ENCODE measurements around the gene PYGM. TPM values are rescaled to one million over a fixed set of nuclear protein-coding genes. Genes with fewer than 3 reads are reported as not detected.

Gene PYGM
- total and polyA plus RNA-seq, 2 experiments from 2014 or later = 244 to 246 TPM

GRCh38 chr11:64787526-64788320 is 27.9 kb upstream of the PYGM start:
- H3K27ac ChIP-seq = no peak overlapping the region
- TF ChIP-seq CTCF (IDR thresholded peaks at IDR 0.05; ENCODE audit: low read depth, low read length) = peak; percentile 90
- no peaks in the 10 kb centered on the region for H3K9me3 ChIP-seq (ENCODE audit: low read depth)
- no peaks in the 10 kb centered on the region for H3K4me1 ChIP-seq (ENCODE audit: low read depth)
- no peaks in the 10 kb centered on the region for H3K27me3 ChIP-seq
- no peak overlapping the region for H3K4me3 ChIP-seq
- no peaks in the 10 kb centered on the region for H3K36me3 ChIP-seq
- peak; percentile 65 to 70 for DNase-seq (ENCODE audit: low read depth in 1 of 2, low spot score in 1 of 2)

- Histone ChIP-seq H3K4me3 (no peak overlapping the region), H3K4me1 (ENCODE audit: low read depth) (no peaks in the 10 kb centered on the region), H3K36me3 (no peaks in the 10 kb centered on the region), H3K27ac (no peak overlapping the region), H3K9me3 (ENCODE audit: low read depth) (no peaks in the 10 kb centered on the region), H3K27me3 (no peaks in the 10 kb centered on the region)
- no peak for DNase-seq (ENCODE audit: low read depth in 1 of 2, low spot score in 1 of 2)
- TF ChIP-seq CTCF (IDR thresholded peaks at IDR 0.05; ENCODE audit: low read depth, low read length) = no peak
Observed at GRCh38 chr11:64786308-64786707, 26.5 kb upstream of the PYGM start.

GRCh38 chr11:64784813-64785581 is 25.2 kb upstream of the PYGM start:
- DNase-seq (ENCODE audit: low read depth in 1 of 2, low spot score in 1 of 2) = no peak
- no peak for TF ChIP-seq CTCF (IDR thresholded peaks at IDR 0.05; ENCODE audit: low read depth, low read length)

GRCh38 chr11:64778473-64779298 is 18.9 kb upstream of the PYGM start, which contains the start of gene SF1:
SF1 (minus strand) TSS chr11:64778542; CDS start chr11:64778392, 150 bp downstream.
- no peaks in the 10 kb centered on the region for H3K9me3 ChIP-seq (ENCODE audit: low read depth)
- peak; percentile 100 for DNase-seq (ENCODE audit: low read depth in 1 of 2, low spot score in 1 of 2)
- peak within 1 kb of the TSS; percentile 99 for H3K27ac ChIP-seq
- no peaks in the 10 kb centered on the region for H3K27me3 ChIP-seq
- H3K4me3 ChIP-seq = peak within 1 kb of the TSS; percentile 87
- TF ChIP-seq CTCF (IDR thresholded peaks at IDR 0.05; ENCODE audit: low read depth, low read length) = peak; percentile 6
- H3K36me3 ChIP-seq = peaks cover 24% of the 10 kb centered on the region
- peaks cover 21% of the 10 kb centered on the region for H3K4me1 ChIP-seq (ENCODE audit: low read depth)

More at GRCh38 chr11:64784813-64785581, 25.2 kb upstream of the PYGM start:
- no peak overlapping the region for H3K27ac ChIP-seq
- H3K4me3 ChIP-seq = no peak overlapping the region
- no peaks in the 10 kb centered on the region for H3K27me3 ChIP-seq
- no peaks in the 10 kb centered on the region for H3K36me3 ChIP-seq
- H3K9me3 ChIP-seq (ENCODE audit: low read depth) = no peaks in the 10 kb centered on the region
- H3K4me1 ChIP-seq (ENCODE audit: low read depth) = no peaks in the 10 kb centered on the region

GRCh38 chr11:64778223-64778472 is 18.4 kb upstream of the PYGM start:
- no peaks in the 10 kb centered on the region for H3K9me3 ChIP-seq (ENCODE audit: low read depth)
- no peak for DNase-seq (ENCODE audit: low read depth in 1 of 2, low spot score in 1 of 2)
- TF ChIP-seq CTCF (IDR thresholded peaks at IDR 0.05; ENCODE audit: low read depth, low read length) = no peak
- H3K4me1 ChIP-seq (ENCODE audit: low read depth) = peaks cover 21% of the 10 kb centered on the region
- H3K27ac ChIP-seq = peak overlapping the region; percentile 99
- peaks cover 30% of the 10 kb centered on the region for H3K36me3 ChIP-seq
- H3K4me3 ChIP-seq = peak overlapping the region; percentile 87
- H3K27me3 ChIP-seq = no peaks in the 10 kb centered on the region

Data from cardiac muscle cell (in vitro differentiated cells and primary cell).